ENCODE data around the gene TECPR1. TPM values are rescaled to one million over a fixed set of nuclear protein-coding genes. Genes with fewer than 3 reads are reported as not detected.

Gene TECPR1
- total RNA-seq, 1 experiment from 2014 or later = 11.5 TPM

DNA sequence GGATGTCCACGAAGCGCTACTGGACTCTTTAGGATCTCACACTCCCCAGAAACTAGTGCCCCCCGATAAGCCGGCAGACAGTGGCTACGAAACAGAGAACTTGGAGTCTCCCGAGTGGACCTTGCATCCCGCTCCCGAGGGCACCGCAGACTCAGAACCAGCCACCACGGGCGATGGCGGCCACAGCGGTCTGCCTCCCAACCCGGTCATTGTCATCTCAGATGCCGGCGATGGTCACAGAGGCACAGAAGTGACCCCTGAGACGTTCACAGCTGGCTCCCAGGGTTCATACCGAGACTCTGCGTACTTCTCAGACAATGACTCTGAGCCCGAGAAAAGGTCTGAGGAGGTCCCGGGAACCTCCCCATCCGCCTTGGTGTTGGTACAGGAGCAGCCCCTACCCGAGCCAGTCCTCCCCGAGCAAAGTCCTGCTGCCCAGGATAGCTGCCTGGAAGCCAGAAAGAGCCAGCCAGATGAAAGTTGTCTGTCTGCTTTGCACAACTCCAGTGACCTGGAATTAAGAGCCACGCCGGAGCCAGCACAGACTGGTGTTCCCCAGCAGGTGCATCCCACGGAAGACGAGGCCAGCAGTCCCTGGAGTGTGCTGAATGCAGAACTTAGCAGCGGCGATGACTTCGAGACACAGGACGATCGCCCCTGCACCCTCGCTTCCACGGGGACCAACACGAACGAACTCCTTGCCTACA, 58.4 kb downstream of the TECPR1 start:
- intact Hi-C loops (cut with micrococcal nuclease) = no loop called here
- H3K9me2 ChIP-seq (replicated peaks; ENCODE audit: low read length) = no peaks in the 10 kb centered on the region
- no peaks in the 10 kb centered on the region for H3K27me3 ChIP-seq (ENCODE audit: low read length)
- H3K36me3 ChIP-seq (ENCODE audit: low read depth, low read length) = 0 out of 2 replicates have a peak, but pooled peaks cover 7% of the 10 kb centered on the region
- POLR2A ChIA-PET (ENCODE audit: unreplicated experiment) = no interaction called here
- H3K4me2 ChIP-seq (ENCODE audit: low read length) = no peak overlapping the region
- no peak for TF ChIP-seq EZH2phosphoT487 (IDR thresholded peaks at IDR 0.05; ENCODE audit: borderline replicate concordance, low read length)
- no peak overlapping the region for H3K4me3 ChIP-seq (ENCODE audit: low read length)
- H3K27ac ChIP-seq (ENCODE audit: low read length) = no peak overlapping the region
- no peaks in the 10 kb centered on the region for H3K9me3 ChIP-seq (ENCODE audit: low read length)
- DNase-seq = no peak
- H3F3A ChIP-seq (ENCODE audit: low read length, unreplicated experiment) = no peaks in the 10 kb centered on the region
- H3K4me1 ChIP-seq (ENCODE audit: insufficient read depth, low read length) = no peaks in the 10 kb centered on the region
- CTCF ChIA-PET = no interaction called here
- no peak for ATAC-seq
- no TSS peak for BruUV-seq (replicated peaks)
- H3K9ac ChIP-seq (ENCODE audit: low read length) = no peak overlapping the region
- H4K20me1 ChIP-seq (ENCODE audit: low read length) = no peaks in the 10 kb centered on the region
- H2AFZ ChIP-seq (ENCODE audit: low read length) = no peak overlapping the region
- H3K79me2 ChIP-seq (ENCODE audit: low read length) = no peaks in the 10 kb centered on the region

DNA sequence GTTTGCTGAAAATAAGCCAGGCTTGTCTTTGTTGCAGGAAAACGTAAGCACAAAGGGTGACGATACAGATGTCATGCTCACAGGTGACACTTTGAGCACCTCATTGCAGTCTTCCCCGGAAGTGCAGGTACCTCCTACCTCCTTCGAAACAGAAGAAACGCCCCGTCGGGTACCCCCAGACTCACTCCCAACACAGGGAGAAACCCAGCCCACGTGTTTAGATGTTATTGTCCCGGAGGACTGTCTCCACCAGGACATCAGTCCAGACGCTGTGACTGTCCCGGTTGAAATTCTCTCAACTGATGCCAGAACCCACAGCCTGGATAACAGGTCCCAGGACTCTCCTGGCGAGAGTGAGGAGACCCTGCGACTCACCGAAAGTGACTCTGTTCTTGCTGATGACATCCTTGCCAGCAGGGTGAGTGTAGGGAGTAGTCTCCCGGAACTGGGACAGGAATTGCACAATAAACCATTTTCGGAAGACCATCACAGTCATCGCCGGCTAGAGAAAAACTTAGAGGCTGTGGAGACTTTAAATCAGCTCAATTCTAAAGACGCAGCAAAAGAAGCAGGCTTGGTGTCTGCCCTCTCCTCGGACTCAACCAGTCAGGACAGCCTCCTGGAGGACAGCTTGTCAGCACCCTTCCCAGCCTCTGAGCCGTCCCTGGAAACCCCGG, 59.1 kb downstream of the TECPR1 start:
- no peak for DNase-seq
- TF ChIP-seq EZH2phosphoT487 (IDR thresholded peaks at IDR 0.05; ENCODE audit: borderline replicate concordance, low read length) (no peak), EZH2 (IDR thresholded peaks at IDR 0.05; ENCODE audit: low read length, unreplicated experiment) (no peak)
- TF ChIP-seq, protein P1, sequence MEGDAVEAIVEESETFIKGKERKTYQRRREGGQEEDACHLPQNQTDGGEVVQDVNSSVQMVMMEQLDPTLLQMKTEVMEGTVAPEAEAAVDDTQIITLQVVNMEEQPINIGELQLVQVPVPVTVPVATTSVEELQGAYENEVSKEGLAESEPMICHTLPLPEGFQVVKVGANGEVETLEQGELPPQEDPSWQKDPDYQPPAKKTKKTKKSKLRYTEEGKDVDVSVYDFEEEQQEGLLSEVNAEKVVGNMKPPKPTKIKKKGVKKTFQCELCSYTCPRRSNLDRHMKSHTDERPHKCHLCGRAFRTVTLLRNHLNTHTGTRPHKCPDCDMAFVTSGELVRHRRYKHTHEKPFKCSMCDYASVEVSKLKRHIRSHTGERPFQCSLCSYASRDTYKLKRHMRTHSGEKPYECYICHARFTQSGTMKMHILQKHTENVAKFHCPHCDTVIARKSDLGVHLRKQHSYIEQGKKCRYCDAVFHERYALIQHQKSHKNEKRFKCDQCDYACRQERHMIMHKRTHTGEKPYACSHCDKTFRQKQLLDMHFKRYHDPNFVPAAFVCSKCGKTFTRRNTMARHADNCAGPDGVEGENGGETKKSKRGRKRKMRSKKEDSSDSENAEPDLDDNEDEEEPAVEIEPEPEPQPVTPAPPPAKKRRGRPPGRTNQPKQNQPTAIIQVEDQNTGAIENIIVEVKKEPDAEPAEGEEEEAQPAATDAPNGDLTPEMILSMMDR (conservative IDR thresholded peaks at IDR 0.05; ENCODE audit: low read depth, low read length) = no peak
- H3K27me3 ChIP-seq (ENCODE audit: low read length) = no peaks in the 10 kb centered on the region
- no peak overlapping the region for H3K9ac ChIP-seq (ENCODE audit: low read length)
- H3K36me3 ChIP-seq (ENCODE audit: low read depth, low read length) = 0 out of 2 replicates have a peak, but pooled peaks cover 7% of the 10 kb centered on the region
- no peaks in the 10 kb centered on the region for H3K4me1 ChIP-seq (ENCODE audit: insufficient read depth, low read length)
- H3K79me2 ChIP-seq (ENCODE audit: low read length) = no peaks in the 10 kb centered on the region
- no peak overlapping the region for H3K4me2 ChIP-seq (ENCODE audit: low read length)
- intact Hi-C loops (cut with micrococcal nuclease) = no loop called here
- no peaks in the 10 kb centered on the region for H4K20me1 ChIP-seq (ENCODE audit: low read length)
- H3K9me2 ChIP-seq (replicated peaks; ENCODE audit: low read length) = no peaks in the 10 kb centered on the region
- no peak overlapping the region for H3K27ac ChIP-seq (ENCODE audit: low read length)
- H2AFZ ChIP-seq (ENCODE audit: low read length) = no peak overlapping the region
- no peaks in the 10 kb centered on the region for H3F3A ChIP-seq (ENCODE audit: low read length, unreplicated experiment)
- CTCF ChIA-PET = no interaction called here
- POLR2A ChIA-PET (ENCODE audit: unreplicated experiment) = no interaction called here
- no peaks in the 10 kb centered on the region for H3K9me3 ChIP-seq (ENCODE audit: low read length)
- BruUV-seq (replicated peaks) = no TSS peak
- H3K4me3 ChIP-seq (ENCODE audit: low read length) = no peak overlapping the region
- ATAC-seq = no peak

- ChIA-PET POLR2A (ENCODE audit: unreplicated experiment) (no interaction called here), CTCF (no interaction called here)
- Histone ChIP-seq H3K27me3 (ENCODE audit: low read length) (no peaks in the 10 kb centered on the region), H2AFZ (ENCODE audit: low read length) (no peak overlapping the region), H3K36me3 (ENCODE audit: low read depth, low read length) (0 out of 2 replicates have a peak, but pooled peaks cover 7% of the 10 kb centered on the region), H3K9me2 (replicated peaks; ENCODE audit: low read length) (no peaks in the 10 kb centered on the region), H3K9ac (ENCODE audit: low read length) (no peak overlapping the region), H3K79me2 (ENCODE audit: low read length) (no peaks in the 10 kb centered on the region), H3K27ac (ENCODE audit: low read length) (no peak overlapping the region), H3F3A (ENCODE audit: low read length, unreplicated experiment) (no peaks in the 10 kb centered on the region), H3K4me1 (ENCODE audit: insufficient read depth, low read length) (no peaks in the 10 kb centered on the region), H4K20me1 (ENCODE audit: low read length) (no peaks in the 10 kb centered on the region), H3K4me3 (ENCODE audit: low read length) (no peak overlapping the region), H3K9me3 (ENCODE audit: low read length) (no peaks in the 10 kb centered on the region), H3K4me2 (ENCODE audit: low read length) (no peak overlapping the region)
- BruUV-seq (replicated peaks) = TSS peak; percentile 16
- TF ChIP-seq, protein P1 (conservative IDR thresholded peaks at IDR 0.05; ENCODE audit: low read depth, low read length) = no peak
- TF ChIP-seq EZH2phosphoT487 (IDR thresholded peaks at IDR 0.05; ENCODE audit: borderline replicate concordance, low read length) (no peak), EZH2 (IDR thresholded peaks at IDR 0.05; ENCODE audit: low read length, unreplicated experiment) (no peak)
- intact Hi-C loops (cut with micrococcal nuclease) = no loop called here
- DNase-seq = no peak
- ATAC-seq = no peak
Observed at GRCh38 chr7:98191668-98192431, 60.2 kb downstream of the TECPR1 start.

Data from PC-3 (cell line).